NCI-H2196 treated with DMSO at 0.1 percent for 48 hours (cell line): ENCODE measurements around the gene FJX1.
"Not testable (repeated sequence)": the region's sequence is repeated elsewhere in the genome, so short reads cannot be mapped to it uniquely, and the experiment has no call there.

Source experiments
- DNase-seq: peaks from one replicate; lab custom pipeline; 2025; ENCODE audit not compliant: unreplicated experiment; lab: John Stamatoyannopoulos, UW

The FJX1 gene

DNA sequence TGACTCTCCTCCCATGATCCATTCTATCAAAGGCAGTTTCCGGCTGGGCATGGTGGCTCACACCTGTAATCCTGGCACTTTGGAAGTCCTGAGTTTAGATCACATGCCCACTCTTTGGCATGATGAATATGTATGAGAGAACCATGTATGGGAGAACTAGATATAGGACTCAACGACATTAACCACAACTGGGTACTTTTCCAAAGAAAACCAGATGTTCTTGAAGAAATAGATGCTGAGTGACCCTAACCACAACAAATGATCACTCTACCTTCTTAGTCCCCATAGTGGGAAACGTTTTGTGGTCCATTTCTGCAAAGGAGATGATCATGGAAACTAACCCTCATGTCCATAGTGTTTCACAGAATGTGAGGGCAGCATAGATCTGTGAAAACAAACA lies 13.6 kb downstream of the FJX1 start:
- DNase-seq, result no peak

DNA sequence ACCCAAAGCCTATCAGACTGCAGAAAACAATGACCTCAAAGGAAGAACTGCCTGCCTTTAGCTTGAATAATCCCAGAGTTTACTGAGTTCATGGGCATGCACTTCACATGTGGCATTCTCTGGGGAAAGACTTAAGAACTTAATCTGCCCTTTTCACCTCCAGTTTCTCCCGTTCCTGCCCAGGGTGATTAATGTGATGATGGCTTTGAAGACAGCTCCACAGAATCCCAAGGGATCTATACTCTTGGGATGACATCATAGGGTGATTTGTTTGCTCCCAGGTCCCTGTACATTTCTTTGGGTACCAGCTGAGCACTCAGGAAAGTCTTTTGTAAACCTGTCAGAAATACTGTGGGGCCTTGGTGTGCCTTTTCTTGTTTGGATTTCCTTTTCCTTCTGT lies 14.0 kb downstream of the FJX1 start:
- DNase-seq, result no peak

DNA sequence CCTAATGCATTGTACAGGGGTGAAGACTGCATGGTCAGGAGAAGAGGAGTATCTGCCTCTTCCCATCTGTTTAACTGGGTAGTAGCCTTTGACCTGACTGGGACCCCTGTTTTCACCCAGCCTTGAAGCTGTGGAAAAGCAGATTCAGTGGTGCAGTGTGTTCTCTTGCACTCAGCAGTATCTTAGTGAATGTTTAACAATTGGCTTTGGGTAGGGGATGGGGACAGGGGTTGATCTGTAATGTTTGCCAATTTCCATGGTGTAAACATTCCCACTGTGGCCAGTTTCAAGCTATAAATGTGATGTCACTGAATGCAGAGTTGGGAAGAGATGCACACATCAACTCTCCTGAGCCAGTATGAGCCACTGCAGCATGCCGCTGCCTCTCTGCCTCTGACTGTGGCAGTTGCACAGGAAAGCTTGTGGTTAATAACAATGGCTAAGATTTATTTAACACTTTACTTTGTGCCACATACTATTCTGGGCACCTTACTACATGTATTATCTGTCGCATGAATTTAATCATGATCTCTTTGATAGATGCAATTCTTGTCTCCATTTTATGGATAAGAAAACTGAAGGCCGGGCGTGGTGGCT lies 15.7 kb downstream of the FJX1 start:
- DNase-seq, result no peak

DNA sequence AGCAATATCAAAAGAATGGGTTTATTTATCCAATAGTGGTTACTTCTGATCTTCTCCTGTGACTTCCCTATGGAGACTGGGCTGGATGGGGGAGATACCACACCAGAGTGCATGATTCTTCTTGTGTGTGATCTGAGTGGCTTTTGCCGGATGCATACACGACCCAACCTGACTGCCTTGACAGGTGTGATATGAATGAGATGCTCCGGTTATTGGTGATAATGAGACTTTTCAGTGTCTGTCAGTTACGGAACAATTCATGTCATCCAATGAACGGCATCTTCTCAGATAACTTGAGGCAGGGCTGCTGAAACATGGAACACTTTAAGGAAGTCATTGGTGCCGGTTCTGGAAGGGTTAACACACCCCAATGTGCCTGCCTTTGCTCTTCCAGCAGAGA lies 17.7 kb downstream of the FJX1 start:
- no peak for DNase-seq

DNA sequence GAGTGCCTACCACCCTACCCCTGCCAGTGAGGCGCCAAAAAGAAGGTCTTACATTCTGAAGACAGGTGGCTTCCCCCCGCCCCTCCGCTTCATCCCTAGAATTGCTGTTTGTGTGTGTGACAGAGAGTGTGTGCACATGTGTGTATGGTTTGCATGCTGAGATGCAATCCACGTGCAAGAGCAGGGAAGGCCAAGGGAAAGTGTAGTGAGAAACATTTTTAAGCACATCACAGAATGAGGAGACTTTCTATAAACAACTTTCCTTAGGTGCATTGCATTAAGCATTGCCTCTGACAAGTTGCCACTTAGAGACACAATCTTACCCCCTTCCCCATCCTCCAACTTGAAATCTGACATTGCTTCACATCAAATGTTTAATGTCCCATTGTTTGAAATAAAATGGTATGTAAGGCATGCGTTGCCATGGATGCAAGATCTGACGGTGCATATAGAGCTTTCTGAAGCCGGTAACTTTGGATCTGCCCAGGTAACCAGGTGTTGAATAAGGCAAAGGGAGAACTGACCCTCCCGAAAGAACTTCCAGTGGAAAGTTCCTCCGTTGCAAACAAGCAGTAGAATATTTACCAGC lies 21.4 kb downstream of the FJX1 start:
- no peak for DNase-seq

DNA sequence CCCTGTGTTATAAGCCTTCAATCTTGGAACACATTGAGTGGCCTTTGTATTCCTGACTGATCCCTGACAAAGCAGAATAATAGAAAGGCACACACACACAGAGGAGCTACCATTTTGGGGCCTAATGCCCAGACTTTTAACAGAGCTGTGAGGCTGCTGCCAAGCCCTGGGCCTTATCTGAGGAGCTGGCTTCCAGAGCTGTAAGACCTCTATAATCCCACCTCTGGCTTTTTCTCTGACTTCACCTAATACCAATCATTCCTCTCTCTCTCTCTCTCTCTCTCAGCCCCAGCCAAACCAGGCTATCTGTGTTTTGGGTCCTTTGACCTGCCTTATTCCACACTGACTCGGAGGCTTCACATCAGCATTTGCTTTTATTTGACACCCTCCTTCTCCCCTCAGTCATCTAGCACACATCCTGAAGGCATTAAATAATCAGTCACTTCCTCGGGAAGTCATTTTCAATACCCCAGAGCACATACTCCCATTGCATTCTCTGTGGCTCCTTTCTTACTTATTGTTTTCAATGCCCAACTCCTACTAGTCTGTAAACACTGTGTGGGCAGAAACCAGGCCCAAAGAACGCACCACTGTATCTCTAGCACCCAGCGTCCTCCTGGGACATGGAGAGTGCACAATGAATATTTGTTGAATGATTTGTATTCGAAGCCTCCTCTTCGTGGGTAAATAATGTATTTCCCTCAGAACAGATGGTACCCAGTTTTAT lies 23.1 kb downstream of the FJX1 start:
- DNase-seq, result no peak

DNA sequence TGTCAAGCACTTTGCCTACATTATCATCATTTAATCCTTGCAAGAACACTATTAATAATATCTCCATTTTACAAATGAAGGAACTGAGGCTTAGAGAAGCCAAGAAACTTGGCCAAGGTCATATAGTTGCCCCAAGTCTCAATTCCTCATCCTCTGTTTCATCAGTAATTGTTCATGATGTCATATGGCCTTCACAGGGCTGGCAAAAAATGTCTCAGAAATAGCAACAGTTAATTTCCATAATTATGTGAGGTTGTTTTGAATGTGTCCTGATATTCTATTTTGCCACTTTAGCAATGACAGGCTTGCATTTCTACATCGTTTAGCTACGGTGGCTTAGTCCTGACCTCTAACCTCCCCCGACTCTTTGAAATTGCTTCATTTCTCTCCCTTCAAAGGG lies 23.7 kb downstream of the FJX1 start:
- no peak for DNase-seq

DNA sequence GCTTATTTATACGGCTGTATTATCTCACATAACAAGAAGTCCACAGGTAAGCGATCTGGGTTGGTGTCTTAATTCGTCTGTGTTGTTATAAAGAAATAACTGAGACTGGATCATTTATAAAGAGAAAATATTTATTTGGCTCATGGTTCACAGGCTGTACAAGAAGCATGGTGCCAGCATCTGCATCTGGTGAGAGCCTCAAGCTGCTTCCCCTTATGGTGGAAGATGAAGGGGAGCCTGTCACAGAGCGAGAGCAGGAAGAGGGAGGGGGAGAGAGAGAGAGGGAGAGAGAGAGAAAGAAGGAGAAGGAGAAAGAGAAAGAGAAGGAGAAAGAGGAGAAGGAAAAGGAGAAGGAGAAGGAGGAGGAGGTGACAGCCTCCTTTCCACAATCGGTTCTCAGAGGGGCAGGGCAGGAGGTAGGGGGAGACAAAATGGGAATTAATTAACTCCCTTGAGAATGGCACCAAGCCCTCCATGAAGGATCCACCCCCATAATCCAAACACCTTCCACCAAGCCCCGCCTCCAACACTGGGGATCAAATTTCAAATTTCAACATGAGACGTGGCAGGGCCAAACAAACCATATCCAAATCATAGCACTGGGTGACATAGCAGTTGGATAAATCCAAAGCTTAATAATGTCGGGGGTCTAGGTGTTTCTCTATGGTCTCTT lies 29.3 kb downstream of the FJX1 start:
- no peak for DNase-seq

DNA sequence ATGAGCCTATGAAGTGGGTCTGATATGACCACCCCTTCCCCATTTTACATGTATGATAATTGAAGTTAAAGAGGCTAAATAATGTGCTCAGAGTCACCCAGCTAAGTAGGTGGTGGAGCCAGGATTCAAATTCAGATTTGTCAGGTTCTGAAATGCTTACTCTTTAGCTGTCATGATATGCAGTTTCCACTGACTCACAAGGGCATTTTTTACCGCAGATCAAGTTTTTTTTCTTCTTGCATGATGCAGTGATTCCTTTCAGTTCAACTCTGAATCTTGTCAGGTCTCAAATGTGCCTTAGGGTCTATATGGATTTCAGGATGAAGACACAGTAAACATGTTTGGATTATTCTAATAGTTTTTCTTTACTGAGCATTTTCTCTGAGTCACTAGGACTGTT lies 31.7 kb downstream of the FJX1 start:
- DNase-seq, result no peak

DNA sequence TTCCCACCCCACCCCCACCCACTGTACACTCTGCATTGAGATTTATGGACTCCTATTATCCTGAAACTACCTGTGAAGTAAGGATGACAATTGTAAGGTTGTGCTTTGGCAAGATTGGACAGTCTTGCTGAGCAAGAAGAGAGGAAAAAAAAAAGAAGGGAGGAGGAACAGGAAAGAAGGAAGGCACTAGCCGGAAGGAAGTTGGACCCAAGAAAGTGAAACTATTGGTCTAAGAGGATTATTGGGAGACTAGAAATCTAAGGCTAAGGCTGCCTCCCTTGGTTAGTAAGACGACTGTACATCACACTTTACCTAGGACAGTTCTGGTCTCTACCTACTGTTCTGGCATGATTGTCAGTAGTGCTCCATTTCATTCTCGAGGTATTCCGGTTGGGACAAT lies 32.2 kb downstream of the FJX1 start:
- no peak for DNase-seq

DNA sequence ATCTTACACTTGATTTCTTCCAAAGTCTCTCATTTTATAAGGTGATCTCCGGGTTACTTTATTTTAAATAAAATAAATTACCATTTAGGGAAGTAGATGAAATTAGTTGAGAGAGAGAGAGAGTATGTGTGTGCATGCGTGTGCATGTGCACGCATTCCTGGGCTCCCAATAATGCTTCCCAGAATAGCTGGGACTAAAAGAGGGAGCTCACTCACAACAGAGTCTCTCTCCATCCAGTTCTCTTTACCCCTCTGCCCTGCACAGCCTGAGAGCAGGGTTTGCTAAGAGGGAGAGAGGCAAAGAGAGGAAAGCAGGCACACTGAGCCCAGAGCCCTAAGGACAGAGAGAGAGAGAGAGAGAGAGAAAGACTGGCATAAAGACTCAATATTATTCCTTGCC lies 33.0 kb downstream of the FJX1 start:
- no peak for DNase-seq

DNA sequence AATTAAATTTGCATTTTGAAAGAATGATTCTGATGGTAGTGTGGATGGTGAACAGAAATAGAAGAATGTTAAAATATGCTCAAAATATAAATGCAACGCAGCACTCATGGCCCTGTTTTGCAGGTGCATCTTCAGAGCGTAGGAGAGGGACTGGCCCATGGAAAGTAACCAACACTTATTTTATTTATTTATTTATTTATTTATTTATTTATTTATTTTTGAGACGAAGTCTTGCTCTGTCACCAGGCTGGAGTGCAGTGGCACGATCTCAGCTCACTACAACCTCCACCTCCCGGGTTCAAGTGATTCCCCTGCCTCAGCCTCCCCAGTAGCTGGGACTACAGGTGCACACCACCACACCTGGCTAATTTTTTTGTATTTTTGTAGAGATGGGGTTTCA lies 34.5 kb downstream of the FJX1 start:
- DNase-seq, result not testable (repeated sequence)

DNA sequence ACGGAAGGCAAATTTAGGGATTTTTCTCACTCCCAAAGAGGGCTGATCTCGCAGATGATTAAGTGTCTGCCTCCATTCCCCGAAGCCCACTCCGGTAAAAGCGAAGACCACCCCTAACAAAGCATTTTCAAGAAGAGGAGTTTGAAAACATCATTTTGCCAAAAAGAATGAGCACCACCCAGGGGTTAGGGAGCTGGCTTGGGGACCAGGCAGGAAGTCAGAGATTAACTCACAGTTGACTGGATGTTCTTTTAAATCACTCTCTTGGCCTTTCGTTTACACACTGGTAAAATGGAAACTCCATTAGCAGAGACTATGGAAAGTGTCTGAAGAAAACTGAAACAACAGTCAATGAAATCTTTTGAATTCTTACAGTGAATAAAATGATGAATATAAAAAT lies 36.5 kb downstream of the FJX1 start:
- DNase-seq, result no peak

DNA sequence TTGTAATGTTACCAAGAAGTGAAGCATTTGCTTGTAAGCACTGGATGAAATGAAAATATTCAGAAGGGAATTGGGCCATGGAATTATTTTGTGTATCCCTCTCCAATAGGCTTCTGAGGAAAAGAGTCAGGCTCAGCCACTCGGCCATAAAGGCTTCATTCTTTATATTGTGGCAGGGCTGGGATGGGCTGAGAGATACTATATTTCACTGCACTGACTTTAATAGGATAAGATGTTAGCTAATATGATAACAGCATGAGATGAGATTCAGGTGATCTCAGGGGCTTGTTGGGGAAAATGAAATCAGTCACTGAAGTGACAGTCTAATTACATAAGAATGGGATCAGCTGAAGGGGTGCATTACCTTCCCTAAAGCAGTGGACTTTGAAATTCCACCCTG lies 37.0 kb downstream of the FJX1 start:
- DNase-seq, result no peak

DNA sequence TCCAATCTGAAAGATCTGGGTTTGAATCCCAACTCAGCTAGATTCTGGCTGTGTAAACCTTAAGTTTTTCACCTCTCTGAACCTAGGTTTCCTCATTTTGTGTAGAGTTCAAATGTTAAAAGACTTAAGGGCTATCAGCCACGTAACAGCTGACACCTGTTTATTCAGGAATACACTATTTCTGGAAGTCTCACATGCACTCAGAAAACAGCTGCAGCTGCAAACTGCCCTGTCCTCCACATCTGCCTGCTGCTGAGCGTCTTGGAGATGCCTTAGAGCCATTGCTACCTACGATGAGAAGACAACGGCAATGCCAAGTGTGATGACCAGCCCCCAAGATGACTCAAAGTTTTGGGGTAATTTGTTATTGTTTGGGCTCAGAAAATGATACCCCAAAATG lies 37.6 kb downstream of the FJX1 start:
- no peak for DNase-seq

DNA sequence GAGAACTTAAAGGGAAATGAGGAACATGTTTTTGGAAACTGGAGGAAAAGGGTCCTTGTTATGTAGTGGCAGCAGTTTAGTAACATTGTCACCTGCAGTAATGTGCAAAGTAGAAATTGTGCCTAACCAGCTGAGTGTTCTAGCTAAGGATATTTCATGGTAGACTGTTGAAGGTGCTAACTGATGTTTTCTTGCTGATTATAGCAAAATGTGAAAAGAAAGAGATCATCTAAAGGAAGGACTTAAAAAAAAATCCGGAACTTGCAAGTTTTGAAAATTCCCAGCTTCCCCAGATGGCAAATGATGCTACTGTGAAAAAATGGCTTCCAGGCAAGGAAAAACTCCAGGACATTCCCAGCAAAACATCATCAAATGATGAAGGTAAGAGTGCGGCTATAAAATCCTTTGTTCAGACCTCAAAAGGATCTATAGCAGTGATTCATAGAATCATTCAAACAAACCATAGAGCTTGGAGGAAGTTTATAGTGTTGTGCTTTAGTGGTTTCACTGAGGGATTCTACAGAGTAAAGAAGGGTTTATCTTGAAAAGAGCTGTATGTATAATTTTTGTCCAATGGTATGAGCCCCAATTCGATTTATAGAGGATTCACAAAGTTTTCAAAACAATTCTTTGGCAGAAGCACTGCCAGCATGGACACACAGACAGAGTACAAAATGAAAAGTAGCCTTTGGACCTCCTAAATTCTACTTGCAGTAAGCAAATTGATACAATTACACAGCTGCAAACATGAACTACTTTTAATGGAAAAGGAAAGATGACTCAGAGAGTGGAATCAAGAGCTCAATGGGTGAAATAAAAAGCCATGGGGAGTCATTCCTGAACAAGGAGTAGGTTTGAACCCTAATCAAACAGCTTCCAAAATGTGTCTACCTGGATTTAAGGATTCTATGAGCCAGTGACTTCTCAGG lies 40.0 kb downstream of the FJX1 start:
- DNase-seq, result no peak

DNA sequence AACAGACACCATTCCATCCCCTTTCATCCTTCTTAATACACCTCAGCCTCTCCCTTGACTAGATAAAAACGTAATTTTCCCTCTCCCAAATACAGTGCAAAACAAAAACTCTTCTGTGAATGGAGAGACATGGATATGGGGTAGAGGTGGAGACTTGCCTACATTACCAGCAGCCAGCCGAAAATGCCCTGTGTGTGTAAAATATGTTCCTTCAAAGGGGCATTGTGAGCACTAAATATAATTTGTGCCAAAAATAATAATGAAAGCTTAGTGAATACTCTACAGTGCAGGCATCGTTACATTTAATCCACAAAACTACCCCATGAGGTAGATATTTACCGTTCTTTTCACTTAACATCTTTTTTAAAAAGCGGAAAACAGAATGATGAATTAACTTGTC lies 43.3 kb downstream of the FJX1 start:
- DNase-seq, result no peak

DNA sequence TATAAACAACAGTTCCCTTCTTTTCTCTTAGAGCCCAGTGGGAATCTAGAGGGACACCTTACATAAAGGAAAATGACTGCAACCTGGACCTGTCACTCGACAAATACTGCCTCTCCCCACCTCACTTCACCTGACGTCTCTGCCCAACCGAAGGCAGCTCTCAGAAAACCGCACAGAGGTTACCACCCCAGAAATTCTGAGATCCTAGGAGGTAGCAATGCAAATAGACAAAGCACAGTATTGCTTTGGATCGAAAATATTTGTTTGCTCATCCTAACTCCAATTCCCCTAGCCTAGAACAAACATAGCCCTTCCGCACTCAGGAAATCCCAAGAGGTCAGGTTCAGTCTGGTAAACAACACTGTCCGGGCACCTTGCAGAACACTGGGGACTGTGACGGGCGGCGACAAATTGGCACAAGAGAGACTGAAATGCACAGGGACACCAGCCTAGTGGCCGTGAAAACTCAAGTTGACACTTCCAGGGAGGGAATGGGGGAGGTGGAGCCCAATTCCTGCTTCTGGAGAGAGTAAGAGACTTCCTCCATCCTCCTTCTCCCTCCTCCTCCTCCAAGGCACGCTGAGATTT lies 43.9 kb downstream of the FJX1 start:
- DNase-seq, result no peak

DNA sequence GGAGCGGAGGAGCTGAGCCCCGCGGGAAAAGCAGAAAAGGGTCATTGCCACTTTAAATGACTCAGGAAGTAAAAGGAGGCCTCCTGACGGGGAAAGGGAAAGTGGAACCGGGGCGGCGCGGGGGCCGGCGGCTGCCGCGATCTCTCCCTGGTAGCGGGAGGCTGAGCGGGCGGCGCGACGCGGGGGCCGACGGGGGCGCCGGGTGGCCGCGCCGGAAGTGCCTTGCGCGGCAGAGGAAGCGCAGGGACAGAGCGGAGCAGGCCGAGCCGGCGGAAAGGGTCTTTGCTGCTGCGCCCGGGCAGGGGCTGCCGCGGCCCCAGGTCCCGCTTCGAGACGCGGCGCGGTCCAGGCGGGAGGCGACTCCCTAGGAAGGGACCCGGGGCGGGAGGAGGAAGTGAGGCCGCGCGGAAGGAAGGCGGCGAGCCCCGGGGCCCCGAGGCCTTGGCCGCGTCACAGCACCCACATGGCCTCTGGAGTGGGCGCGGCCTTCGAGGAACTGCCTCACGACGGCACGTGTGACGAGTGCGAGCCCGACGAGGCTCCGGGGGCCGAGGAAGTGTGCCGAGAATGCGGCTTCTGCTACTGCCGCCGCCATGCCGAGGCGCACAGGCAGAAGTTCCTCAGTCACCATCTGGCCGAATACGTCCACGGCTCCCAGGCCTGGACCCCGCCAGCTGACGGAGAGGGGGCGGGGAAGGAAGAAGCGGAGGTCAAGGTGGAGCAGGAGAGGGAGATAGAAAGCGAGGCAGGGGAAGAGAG lies 44.6 kb downstream of the FJX1 start, which contains the start of gene TRIM44:
Gene TRIM44 (plus strand): TSS at position 127 of the 759 bp plus-strand sequence. CDS start 337 bp downstream, at position 464.
- peak; percentile 77 for DNase-seq

DNA sequence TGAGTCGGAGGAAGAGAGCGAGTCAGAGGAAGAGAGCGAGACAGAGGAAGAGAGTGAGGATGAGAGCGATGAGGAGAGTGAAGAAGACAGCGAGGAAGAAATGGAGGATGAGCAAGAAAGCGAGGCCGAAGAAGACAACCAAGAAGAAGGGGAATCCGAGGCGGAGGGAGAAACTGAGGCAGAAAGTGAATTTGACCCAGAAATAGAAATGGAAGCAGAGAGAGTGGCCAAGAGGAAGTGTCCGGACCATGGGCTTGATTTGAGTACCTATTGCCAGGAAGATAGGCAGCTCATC lies 45.1 kb downstream of the FJX1 start:
- no peak for DNase-seq
